ENCODE results near the gene C2orf92. TPM values are rescaled to one million over a fixed set of nuclear protein-coding genes. Genes with fewer than 3 reads are reported as not detected.
"Not testable (repeated sequence)": the region's sequence is repeated elsewhere in the genome, so short reads cannot be mapped to it uniquely, and the experiment has no call there.

C2orf92 gene
- total RNA-seq, 1 donor from 2014 or later: 17.7 TPM

- ATAC-seq: no peak
- intact Hi-C loops (cut with DNase I): no loop called here
- DNase-seq (ENCODE audit: low spot score): no peak
These were observed 10.8 kb upstream of the C2orf92 start for GRCh38 chr2:97658691-97659157.

GRCh38 chr2:97659256-97660043 is 10.1 kb upstream of the C2orf92 start:
- ATAC-seq (no peak), DNase-seq (ENCODE audit: low spot score) (no peak)

GRCh38 chr2:97660044-97660774 is 9.3 kb upstream of the C2orf92 start:
- no peak for DNase-seq (ENCODE audit: low spot score)
- intact Hi-C loops (cut with DNase I): no loop called here
- no peak for ATAC-seq

More at GRCh38 chr2:97659256-97660043, 10.1 kb upstream of the C2orf92 start:
- intact Hi-C loops (cut with DNase I): no loop called here

- no peak for ATAC-seq
- DNase-seq (ENCODE audit: low spot score): no peak
- intact Hi-C loops (cut with DNase I): no loop called here
These were observed 8.6 kb upstream of the C2orf92 start for GRCh38 chr2:97660775-97661389.

GRCh38 chr2:97661927-97662326 is 7.6 kb upstream of the C2orf92 start:
- intact Hi-C loops (cut with DNase I): no loop called here
- ATAC-seq: no peak
- no peak for DNase-seq (ENCODE audit: low spot score)

GRCh38 chr2:97662386-97662894 is 7.1 kb upstream of the C2orf92 start:
- ATAC-seq: no peak
- intact Hi-C loops (cut with DNase I): no loop called here

GRCh38 chr2:97662895-97663625 is 6.5 kb upstream of the C2orf92 start:
- intact Hi-C loops (cut with DNase I): no loop called here
- ATAC-seq (peak; percentile 18), DNase-seq (ENCODE audit: low spot score) (peak; percentile 81)

More at GRCh38 chr2:97662386-97662894, 7.1 kb upstream of the C2orf92 start:
- DNase-seq (ENCODE audit: low spot score): no peak

GRCh38 chr2:97663626-97663961 is 5.9 kb upstream of the C2orf92 start:
- DNase-seq (ENCODE audit: low spot score) (no peak), ATAC-seq (no peak)
- intact Hi-C loops (cut with DNase I): no loop called here

- DNase-seq (ENCODE audit: low spot score) (peak; percentile 98), ATAC-seq (peak; percentile 98)
- intact Hi-C loops (cut with DNase I): no loop called here
These were observed 5.4 kb upstream of the C2orf92 start, which contains the start of gene ACTR1B for GRCh38 chr2:97663962-97664635. Gene ACTR1B, minus strand, starts transcription at chr2:97664044. Its CDS starts 154 bp downstream, at chr2:97663890.

- DNase-seq (ENCODE audit: low spot score): no peak
- intact Hi-C loops (cut with DNase I): no loop called here
- ATAC-seq: peak; percentile 0
These were observed 4.9 kb upstream of the C2orf92 start for GRCh38 chr2:97664636-97664970.

GRCh38 chr2:97670471-97670870 is 958 bp downstream of the C2orf92 start:
- DNase-seq (ENCODE audit: low spot score) (no peak), ATAC-seq (no peak)
- intact Hi-C loops (cut with DNase I): no loop called here

- intact Hi-C loops (cut with DNase I): no loop called here
- DNase-seq (ENCODE audit: low spot score) (no peak), ATAC-seq (no peak)
These were observed 2.0 kb downstream of the C2orf92 start for GRCh38 chr2:97671526-97671925.

GRCh38 chr2:97672606-97673140 is 3.2 kb downstream of the C2orf92 start:
- ATAC-seq; intact Hi-C loops (cut with DNase I); DNase-seq (ENCODE audit: low spot score): not testable (repeated sequence)

- DNase-seq (ENCODE audit: low spot score): no peak
- no peak for ATAC-seq
- intact Hi-C loops (cut with DNase I): no loop called here
These were observed 3.8 kb downstream of the C2orf92 start for GRCh38 chr2:97673182-97673914.

GRCh38 chr2:97673915-97674283 is 4.4 kb downstream of the C2orf92 start:
- intact Hi-C loops (cut with DNase I): no loop called here
- no peak for ATAC-seq

GRCh38 chr2:97675430-97676113 is 6.1 kb downstream of the C2orf92 start:
- ATAC-seq (no peak), DNase-seq (ENCODE audit: low spot score) (no peak)
- intact Hi-C loops (cut with DNase I): no loop called here

More at GRCh38 chr2:97673915-97674283, 4.4 kb downstream of the C2orf92 start:
- DNase-seq (ENCODE audit: low spot score): no peak

GRCh38 chr2:97676620-97677019 is 7.1 kb downstream of the C2orf92 start:
- ATAC-seq: no peak
- intact Hi-C loops (cut with DNase I): no loop called here
- no peak for DNase-seq (ENCODE audit: low spot score)
